Measurements from ENCODE around the gene MAPKAPK2.

The MAPKAPK2 gene

GRCh38 chr1:206703661-206704060 is 19.0 kb downstream of the MAPKAPK2 start:
- no peak for TF ChIP-seq CTCF (IDR thresholded peaks at IDR 0.05)
- TF ChIP-seq ZFX (IDR thresholded peaks at IDR 0.05; ENCODE audit: borderline replicate concordance) = no peak
- H3K27ac ChIP-seq = no peak overlapping the region

GRCh38 chr1:206704226-206704625 is 19.5 kb downstream of the MAPKAPK2 start:
- TF ChIP-seq ZFX (IDR thresholded peaks at IDR 0.05; ENCODE audit: borderline replicate concordance) = no peak
- TF ChIP-seq CTCF (IDR thresholded peaks at IDR 0.05) = no peak
- no peak overlapping the region for H3K27ac ChIP-seq

- TF ChIP-seq ZFX (IDR thresholded peaks at IDR 0.05; ENCODE audit: borderline replicate concordance) (no peak), CTCF (IDR thresholded peaks at IDR 0.05) (no peak)
- no peak overlapping the region for H3K27ac ChIP-seq
These were observed 20.5 kb downstream of the MAPKAPK2 start for GRCh38 chr1:206705191-206705590.

DNA sequence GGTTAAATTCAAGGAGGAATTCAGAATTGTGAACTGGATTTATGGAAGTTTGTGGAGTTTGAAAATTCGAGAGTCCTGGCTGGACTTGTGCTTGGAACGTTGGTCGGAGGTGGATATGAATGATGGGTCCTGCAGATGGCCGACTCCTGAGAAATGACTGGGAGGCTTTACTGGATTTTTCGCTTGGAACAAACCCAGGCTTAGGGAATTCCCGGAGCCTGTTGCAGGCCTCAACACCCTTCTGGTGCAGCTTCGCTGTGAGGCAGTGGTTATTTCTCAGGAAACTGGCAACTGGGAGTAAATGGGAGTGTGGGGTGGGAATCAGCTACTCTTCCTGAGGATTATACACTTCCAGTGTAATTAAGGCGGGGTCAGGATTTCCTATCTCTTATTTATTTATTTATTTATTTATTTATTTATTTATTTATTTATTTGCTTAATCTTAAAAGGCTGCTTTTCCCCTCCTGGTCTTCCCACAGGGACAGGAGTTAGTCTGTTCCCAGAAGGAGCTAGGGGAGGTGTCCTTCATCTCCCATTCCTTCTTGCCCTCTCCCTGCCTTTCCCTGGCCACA is 21.1 kb downstream of the MAPKAPK2 start:
- H3K27ac ChIP-seq = no peak overlapping the region
- TF ChIP-seq ZFX (IDR thresholded peaks at IDR 0.05; ENCODE audit: borderline replicate concordance) (no peak), CTCF (IDR thresholded peaks at IDR 0.05) (no peak)

DNA sequence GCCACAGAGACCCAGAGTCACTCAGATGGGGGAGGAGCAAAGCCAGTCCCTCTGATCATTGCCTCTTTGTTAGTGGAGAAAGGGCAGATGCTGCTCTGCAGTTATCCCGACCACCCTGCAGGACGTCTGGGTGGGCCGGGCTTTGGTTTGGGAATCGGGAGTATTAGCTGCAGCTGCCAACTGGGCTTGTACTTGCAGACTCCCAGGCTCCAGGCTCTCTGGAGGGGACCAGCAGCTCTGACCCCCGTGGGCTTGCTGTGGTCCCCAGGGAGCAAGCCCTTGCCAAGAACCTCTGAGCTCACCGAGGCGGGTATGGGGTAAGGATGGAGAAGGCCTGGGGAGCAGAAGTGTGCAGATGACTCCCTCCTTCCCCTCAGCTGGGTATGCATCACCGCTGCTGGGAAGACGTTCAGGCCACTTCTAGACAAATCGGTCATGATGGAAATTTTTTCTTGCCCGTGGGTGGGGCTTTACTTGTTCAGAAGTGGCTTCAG is 21.6 kb downstream of the MAPKAPK2 start:
- no peak overlapping the region for H3K27ac ChIP-seq

DNA sequence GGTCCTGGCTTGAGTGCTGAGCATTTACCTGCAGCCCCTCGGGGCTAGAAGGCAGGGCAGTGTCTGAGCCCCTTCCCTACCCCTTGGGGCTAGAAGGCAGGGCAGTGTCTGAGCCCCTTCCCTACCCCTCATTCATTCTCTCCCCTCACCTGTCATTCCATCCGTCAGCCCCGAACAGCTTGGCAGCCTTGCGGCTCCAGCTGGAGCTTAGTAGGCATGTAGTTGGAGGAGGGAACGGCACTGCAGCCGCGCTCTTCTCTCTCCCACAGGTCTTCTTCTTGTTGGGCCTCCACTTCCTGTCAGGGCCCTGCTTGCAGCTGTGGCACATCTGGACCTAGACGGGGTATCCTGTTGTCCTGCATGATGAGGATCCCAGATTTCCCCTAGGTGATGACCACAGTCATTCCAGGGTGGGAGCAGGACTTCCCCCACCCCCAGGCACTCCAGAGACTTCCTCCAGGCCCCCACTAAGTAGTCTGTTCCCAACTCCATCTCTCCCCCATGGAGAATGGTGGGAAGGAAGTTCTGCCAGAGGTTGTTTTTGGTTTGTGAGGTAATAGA is 22.2 kb downstream of the MAPKAPK2 start:
- TF ChIP-seq ZFX (IDR thresholded peaks at IDR 0.05; ENCODE audit: borderline replicate concordance) = no peak
- TF ChIP-seq CTCF (IDR thresholded peaks at IDR 0.05) = no peak
- H3K27ac ChIP-seq = no peak overlapping the region

More for the DNA sequence above, 21.6 kb downstream of the MAPKAPK2 start:
- TF ChIP-seq ZFX (IDR thresholded peaks at IDR 0.05; ENCODE audit: borderline replicate concordance) (no peak), CTCF (IDR thresholded peaks at IDR 0.05) (no peak)

- no peak overlapping the region for H3K27ac ChIP-seq
These were observed 23.4 kb downstream of the MAPKAPK2 start for GRCh38 chr1:206708058-206708457.

More at GRCh38 chr1:206708058-206708457, 23.4 kb downstream of the MAPKAPK2 start:
- no peak for TF ChIP-seq CTCF (IDR thresholded peaks at IDR 0.05)
- no peak for TF ChIP-seq ZFX (IDR thresholded peaks at IDR 0.05; ENCODE audit: borderline replicate concordance)

Data from 22Rv1 (cell line).